Anterior cingulate cortex (tissue), 58 donors: ENCODE data around the gene TK1.

Experiments
- DNase-seq, 58 donors: peaks; one replicate each; lab custom pipeline; 2025; lab: John Stamatoyannopoulos, UW

The TK1 gene

DNA sequence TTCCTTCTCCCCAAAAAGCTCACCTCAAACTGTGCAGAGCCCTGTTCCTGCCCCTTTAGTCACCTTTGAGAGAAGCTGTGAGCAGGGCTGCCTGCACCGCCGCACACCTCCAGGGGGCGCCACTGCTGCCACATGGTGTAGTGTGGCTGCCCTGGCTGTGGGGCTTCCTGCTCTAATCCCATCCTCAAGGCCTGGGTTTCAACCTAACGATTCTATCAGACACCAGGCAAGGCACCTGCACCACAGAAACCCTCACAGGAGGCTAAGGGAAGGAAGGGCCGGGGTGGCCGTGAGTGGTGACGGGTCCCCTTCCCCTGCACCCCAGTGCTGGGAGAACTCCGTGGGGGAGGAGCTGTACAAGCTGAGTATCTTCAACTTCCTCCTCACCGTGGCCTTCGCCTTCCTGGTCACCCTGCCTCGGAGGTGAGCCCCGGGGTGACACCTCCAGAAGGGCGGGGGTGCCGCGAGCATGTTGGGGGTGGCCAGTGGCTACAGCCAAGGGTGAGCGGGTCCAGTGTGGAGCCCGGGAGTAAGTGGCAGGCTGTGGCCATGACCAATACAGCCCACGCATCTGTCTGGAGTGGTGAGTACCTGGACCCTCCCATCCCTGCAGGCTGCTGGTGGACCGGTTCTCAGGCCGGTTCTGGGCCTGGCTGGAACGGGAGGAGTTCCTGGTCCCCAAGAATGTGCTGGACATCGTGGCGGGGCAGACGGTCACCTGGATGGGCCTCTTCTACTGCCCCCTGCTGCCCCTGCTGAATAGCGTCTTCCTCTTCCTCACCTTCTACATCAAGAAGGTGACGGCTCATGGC lies 49.3 kb downstream of the TK1 start:
- no peak for DNase-seq

DNA sequence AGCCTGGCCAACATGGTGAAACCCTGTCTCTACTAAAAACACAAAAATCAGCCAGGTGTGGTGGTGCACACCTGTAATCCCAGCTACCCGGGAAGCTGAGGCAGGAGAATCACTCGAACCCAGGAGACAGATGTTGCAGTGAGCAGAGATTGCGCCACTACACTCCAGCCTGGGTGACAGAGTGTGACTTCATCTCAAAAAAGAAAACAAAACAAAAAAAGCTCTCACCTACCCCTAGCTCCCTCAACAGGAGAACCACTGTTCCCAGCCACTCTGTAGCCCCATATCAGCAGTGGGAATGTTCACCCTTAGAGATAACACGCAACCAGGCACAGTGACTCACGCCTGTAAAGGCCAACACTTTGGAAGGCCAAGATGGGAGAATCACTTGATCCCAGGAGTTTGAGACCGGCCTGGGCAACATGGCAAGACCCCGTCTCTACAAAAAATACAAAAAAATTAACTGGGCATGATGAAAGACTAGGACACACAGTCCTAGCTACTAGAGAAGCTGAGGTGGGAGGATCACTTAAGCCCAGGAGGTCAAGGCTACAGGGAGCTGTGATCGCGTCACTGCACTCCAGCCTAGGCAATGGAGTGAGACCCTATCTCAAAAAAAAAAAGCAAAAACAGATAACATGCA lies 50.9 kb downstream of the TK1 start:
- DNase-seq: no peak

- no peak for DNase-seq
These were observed 51.9 kb downstream of the TK1 start for GRCh38 chr17:78134899-78135385.

GRCh38 chr17:78133971-78134898 lies 52.6 kb downstream of the TK1 start:
- peak in 12 of 58 donors; percentile 8 to 47 (median 36) for DNase-seq

DNA sequence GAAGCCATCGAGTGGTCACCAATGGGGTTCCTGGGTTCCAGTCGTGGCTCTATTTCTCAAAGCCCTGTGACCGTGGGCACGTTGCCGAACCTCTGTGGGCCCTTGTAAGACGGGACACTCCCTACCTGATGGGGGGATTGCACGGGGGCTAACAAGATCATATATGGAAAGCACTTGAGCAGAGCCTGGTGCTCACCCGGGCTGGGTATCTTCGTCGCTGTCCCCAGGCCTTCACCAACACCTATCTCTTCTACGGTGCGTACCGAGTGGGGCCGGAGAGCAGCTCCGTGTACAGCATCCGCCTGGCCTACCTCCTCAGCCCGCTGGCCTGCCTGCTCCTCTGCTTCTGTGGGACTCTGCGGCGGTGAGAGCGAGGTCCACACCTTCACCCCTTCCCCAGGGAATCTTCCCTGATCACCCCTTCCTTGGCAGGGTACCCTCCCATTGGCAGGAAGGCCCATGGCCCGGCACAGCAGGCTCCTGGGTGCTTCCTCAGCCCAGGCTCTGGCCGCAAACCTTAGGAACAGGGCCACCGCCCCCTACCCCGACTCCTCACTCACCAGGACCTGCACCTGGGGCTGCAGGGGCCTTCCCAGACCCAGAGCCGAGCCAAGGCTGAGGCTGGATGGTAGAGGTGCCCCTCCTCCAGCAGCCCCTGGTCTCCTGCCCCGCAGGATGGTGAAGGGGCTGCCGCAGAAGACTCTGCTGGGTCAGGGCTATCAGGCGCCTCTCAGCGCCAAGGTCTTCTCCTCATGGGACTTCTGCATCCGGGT lies 53.5 kb downstream of the TK1 start:
- DNase-seq: no peak

- DNase-seq: no peak
These were observed 54.1 kb downstream of the TK1 start for GRCh38 chr17:78132767-78133178.

GRCh38 chr17:78132084-78132676 lies 54.7 kb downstream of the TK1 start:
- DNase-seq: no peak

DNA sequence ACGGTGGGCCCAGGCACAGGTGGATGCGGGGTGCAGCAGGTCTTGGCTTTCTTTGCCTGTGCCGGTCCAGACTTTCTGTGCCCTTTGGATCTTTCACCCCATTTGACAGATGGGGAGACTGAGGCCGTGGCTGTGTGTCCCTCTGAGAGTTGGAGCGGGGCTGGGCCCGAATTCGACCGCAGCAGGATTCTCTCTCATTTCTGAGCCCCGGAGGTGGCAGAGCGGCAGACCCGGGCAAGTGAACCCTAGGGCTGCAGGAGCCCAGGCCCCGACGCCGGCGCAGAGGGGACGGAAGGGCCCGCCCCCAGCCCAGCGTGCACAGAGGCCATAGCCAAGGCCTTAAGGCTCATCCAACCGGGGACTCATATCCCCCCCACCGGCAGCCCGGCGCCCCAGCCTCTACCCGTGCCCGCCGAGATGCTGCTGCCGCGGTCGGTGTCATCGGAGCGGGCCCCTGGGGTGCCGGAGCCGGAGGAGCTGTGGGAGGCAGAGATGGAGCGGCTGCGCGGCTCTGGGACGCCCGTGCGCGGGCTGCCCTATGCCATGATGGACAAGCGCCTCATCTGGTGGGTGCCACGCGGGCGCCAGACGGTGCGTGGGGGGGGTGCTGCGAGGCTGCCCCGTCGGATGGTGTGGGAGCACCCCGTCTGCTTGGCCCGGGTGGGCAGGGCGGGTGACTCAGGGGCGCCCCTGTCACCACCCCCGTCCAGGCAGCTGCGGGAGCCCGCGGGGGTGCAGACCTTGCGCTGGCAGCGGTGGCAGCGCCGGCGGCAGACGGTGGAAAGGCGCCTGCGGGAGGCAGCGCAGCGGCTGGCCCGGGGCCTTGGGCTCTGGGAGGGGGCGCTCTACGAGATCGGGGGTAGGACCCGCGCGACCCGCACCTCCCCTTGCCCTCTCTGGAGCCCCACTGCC lies 55.4 kb downstream of the TK1 start:
- peak in 19 of 58 donors; percentile 10 to 67 (median 47) for DNase-seq

GRCh38 chr17:78130437-78131101 lies 56.3 kb downstream of the TK1 start, which contains the start of gene TMC8:
TSS of gene TMC8 (plus strand) at chr17:78130771. CDS start at chr17:78131589, 818 bp downstream.
- DNase-seq: peak in 5 of 58 donors; percentile 15 to 43 (median 35)

- no peak for DNase-seq
These were observed 56.8 kb downstream of the TK1 start for GRCh38 chr17:78130090-78130436.

DNA sequence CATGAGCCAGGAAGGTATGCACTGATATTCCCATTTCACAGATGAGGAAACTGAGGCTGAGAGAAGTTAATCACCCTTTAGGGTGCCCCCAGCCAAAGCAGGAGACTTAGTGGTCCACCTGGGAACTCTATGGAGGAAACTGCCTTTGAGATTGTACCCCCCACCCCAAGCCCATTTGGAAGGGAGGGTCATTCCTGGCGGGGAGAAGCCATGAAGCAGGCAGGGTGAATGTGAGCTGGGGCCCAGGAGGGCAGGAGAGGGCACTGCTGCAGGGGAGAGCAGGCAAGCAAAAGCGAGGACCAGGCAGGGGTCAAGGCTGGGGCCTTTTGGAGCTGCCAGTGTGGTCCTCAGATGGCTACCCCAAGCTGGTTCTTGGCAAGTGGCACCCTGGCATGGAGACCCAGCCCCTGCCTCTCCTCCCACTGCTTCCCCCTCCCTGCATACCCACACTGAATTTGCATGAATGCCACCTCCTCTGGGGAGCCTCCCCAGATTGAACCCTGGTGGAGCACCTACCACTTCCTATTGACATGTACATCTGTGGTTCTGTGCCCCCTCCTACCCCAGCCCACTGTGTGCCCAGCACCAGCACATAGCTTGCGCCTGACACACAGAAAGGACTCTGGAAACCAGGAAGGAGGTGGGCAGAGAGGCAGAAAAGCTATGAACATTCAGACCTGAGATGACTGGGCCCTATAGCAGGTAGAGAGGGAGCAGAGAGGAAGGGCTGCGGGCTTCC lies 57.3 kb downstream of the TK1 start:
- no peak for DNase-seq

GRCh38 chr17:78128551-78129350 lies 58.1 kb downstream of the TK1 start, which contains the start of gene TMC6:
TSS of gene TMC6 (minus strand) at chr17:78128755. CDS start at chr17:78126832, 1,923 bp downstream.
- DNase-seq: peak in 26 of 58 donors; percentile 26 to 76 (median 50)

DNA sequence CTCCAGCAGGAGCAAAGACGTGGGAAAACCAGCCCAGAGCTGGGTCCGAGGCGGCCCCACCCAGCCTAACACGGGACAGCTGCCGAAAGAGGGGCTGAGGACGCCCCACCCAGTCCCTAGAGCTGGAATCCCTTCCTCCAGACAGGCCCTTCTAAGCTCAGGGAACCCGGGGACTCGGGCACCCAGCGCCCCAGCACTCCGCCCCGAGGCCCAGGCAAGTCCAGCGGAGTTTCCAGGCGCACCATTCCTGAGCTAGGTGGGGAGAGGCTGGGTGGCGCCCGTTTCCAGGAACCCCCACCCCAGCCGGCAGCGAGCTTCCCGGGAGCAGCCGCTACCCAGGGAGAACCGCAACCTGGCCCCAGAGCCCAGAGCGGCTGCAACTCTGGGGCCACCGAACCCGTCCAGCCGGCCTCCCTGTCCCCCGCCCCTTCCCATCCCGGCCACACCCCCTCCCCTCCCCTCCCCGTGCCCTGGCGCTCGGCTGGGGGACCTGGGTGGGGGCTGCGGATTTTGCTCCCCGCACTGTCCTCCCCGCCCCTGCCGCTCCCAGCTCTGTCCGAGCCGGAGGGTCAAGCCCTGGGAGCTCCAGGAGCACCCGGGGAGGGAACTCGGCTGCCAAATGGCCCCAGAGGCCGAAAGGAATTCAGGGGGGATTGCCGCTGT lies 58.8 kb downstream of the TK1 start:
- peak in 12 of 58 donors; percentile 38 to 77 (median 56) for DNase-seq

DNA sequence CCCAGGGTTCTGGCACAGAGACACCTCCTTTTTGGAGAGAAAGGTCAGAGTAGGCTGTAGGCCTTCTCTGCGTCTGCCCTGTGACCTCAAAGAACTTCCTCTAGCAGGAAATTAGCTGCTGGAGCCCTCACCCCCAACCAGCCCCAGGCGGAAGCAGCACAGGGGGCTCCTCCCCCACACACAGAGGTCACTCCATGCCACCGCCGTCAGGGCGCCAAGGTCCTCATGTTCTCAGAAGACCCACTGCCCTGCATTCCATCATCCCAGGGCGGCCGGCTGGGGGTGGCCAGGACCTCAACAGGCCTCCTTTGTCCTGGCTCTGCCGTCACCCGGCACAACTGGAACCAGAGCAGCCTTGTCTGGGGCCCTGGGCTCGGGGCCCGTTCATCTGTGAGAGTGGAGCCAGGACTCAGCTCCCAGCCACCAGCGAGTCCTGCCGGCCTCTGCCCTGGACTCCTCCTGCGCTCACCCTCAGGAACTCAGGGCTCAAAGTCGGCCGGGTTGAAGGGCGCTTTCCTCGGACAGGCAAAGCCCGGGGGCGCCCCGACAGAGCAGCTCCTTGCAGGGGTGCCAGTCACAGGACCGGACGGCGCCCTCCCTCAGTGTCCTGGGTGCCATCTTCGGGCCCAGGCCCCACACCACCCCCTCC lies 59.5 kb downstream of the TK1 start:
- peak in 55 of 58 donors; percentile 28 to 92 (median 80) for DNase-seq

DNA sequence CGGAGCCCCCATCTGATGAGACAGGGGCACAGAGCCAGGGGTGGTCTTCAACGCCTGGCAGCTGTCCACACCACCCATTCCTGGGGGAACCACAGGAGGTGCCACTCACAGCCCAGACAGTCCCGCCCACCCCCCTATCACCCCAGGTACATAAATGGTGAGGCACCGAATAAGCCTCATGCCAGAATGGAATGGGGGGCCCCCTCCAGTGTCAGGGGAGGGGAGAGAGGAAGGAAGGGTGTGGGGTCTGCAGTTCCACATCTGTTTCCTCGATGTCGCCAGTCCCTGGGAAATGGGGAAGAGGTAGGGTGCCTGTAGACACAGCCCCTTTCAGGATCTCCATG lies 60.0 kb downstream of the TK1 start:
- no peak for DNase-seq
